Measurements from ENCODE around the gene KCND3.

DNA sequence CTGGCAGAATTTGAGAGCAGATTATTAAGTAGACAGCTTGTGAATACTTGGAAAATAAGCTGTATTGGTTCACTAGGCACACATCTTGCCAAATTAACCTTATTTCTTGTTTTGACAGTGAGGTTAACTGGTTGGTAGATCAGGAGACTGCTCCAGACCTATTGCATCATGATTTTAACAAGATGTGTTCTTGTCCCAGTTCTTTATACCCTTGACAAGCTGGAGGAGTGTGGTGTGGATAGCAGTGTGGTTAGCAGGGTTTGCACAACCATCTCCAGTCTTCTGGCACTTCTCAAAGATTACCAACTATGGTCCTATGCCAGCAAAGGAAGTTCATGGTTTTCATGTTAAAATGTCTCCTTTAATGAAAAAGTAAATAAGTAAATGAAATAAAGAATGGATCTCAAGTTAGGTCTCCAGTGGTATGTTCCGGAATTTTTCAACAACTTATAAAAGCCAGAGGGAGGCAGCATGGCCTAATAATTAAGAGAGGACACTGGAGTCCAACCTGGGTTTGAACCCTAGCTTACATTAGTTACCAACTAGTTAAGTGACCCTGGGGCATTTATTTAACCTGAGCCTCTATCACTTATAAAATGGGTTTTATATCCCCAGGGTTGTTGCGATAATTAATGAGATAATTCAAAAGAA lies 199.7 kb downstream of the KCND3 start:
- TF ChIP-seq CTCF (conservative IDR thresholded peaks at IDR 0.05; ENCODE audit: low read length) = no peak
- no peak for TF ChIP-seq EZH2phosphoT487 (IDR thresholded peaks at IDR 0.05; ENCODE audit: borderline replicate concordance)
